ENCODE data around the gene KCNJ2.

Gene KCNJ2

DNA sequence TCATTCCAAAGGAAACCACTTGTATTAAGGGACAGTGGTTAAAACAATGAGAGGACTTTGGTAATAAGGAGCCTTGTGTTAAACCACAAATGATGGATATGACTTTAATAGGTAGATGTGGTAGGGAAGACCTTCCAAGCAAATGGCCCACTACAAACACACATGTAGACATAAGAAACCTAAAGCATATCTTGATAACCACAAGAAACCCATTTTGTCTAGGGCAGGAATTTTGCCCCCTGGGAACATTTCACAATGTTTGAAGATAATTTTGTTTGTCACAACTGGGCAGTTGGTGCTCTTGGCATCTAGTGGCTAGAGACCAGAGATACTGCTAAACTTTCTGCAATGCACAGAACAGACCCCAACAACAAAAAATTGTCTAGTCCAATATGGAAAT lies 25.8 kb downstream of the KCNJ2 start:
- Histone ChIP-seq H3K4me1 (no peaks in the 10 kb centered on the region), H3K4me3 (ENCODE audit: low read depth, low read length) (no peak overlapping the region), H3K36me3 (no peaks in the 10 kb centered on the region), H3K27me3 (no peaks in the 10 kb centered on the region; the same call in 1 of the 2 replicates), H3K9me3 (no peaks in the 10 kb centered on the region)
- DNase-seq: no peak
- no peak for TF ChIP-seq CTCF (IDR thresholded peaks at IDR 0.05; ENCODE audit: low read depth, low read length)

DNA sequence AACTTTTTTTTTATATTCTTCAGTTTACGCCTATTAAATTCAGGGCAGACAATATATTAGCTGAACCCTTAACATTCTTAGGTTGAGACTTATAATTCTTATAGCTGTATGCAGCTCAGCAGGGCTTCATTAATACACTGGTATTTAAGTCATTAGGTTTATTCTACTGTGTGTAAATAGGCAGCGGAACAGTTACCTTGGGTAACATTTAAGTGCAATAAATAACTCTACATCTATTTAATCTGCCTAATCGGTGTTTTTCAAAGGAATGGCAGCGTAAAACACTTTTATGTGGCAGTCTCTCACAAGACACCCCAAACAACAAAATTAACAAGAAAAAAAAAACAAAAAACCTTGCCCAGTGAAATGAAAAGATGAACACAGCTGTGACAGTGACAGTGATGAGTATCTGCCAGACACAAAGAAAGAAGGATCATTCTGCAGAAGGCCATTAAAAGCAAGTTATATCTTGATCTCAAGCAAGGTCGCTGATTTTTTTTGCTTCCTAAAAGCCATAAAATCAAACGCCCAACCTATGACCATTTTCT lies 32.6 kb downstream of the KCNJ2 start:
- Histone ChIP-seq H3K27me3 (no peaks in the 10 kb centered on the region; the same call in 1 of the 2 replicates), H3K36me3 (no peaks in the 10 kb centered on the region), H3K9me3 (no peaks in the 10 kb centered on the region), H3K4me3 (ENCODE audit: low read depth, low read length) (no peak overlapping the region), H3K4me1 (no peaks in the 10 kb centered on the region)
- TF ChIP-seq CTCF (IDR thresholded peaks at IDR 0.05; ENCODE audit: low read depth, low read length): no peak
- DNase-seq: no peak

DNA sequence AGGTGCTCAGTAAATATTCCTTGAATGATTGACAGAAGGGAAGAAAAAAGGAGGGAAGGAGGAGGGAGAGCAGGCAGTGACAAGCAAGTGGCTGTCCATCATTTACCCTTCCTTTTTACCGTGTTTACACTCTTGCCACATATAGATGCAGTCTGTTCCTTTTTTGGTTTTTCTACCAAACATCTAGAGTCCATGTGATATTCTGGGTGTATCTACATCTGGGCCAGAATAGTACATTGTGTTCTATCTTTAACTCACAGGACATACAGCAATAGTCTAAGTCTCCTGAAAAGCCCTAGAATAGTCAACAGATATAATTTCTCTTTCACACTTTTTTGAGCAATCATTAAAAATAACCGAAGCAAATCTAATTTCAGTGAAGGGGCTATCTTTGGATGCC lies 33.5 kb downstream of the KCNJ2 start:
- Histone ChIP-seq H3K36me3 (no peaks in the 10 kb centered on the region), H3K4me3 (ENCODE audit: low read depth, low read length) (no peak overlapping the region), H3K4me1 (no peaks in the 10 kb centered on the region), H3K27me3 (no peaks in the 10 kb centered on the region; the same call in 1 of the 2 replicates), H3K9me3 (no peaks in the 10 kb centered on the region)
- DNase-seq: no peak
- TF ChIP-seq CTCF (IDR thresholded peaks at IDR 0.05; ENCODE audit: low read depth, low read length): no peak

DNA sequence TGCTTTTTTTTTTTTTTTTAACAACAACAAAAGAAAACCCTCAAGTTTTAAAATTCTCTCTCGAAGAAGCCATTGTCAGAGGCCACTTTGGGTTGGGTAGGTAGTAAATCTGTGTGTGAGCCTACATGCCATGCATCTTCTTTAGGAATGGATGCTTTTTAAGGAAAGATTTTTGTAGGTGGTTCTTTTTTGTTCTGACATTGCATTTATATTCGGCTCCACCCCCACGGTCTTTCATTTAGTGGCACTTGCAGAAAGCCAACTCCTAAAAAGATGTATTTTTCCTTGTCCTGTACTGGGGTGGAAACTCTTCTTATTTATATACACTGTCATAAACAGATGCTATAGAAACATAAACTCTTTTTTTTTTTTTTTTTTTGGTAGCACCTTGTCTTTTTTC lies 35.1 kb downstream of the KCNJ2 start:
- no peaks in the 10 kb centered on the region for H3K36me3 ChIP-seq
- H3K4me3 ChIP-seq (ENCODE audit: low read depth, low read length): no peak overlapping the region
- no peaks in the 10 kb centered on the region; the same call in 1 of the 2 replicates for H3K27me3 ChIP-seq
- TF ChIP-seq CTCF (IDR thresholded peaks at IDR 0.05; ENCODE audit: low read depth, low read length): no peak
- DNase-seq: no peak
- no peaks in the 10 kb centered on the region for H3K9me3 ChIP-seq
- H3K4me1 ChIP-seq: no peaks in the 10 kb centered on the region

GRCh38 chr17:70205401-70205800 lies 36.1 kb downstream of the KCNJ2 start:
- no peaks in the 10 kb centered on the region for H3K4me1 ChIP-seq
- no peak overlapping the region for H3K4me3 ChIP-seq (ENCODE audit: low read depth, low read length)
- no peaks in the 10 kb centered on the region for H3K36me3 ChIP-seq
- DNase-seq: no peak
- no peaks in the 10 kb centered on the region; the same call in 1 of the 2 replicates for H3K27me3 ChIP-seq
- TF ChIP-seq CTCF (IDR thresholded peaks at IDR 0.05; ENCODE audit: low read depth, low read length): no peak
- H3K9me3 ChIP-seq: no peaks in the 10 kb centered on the region

DNA sequence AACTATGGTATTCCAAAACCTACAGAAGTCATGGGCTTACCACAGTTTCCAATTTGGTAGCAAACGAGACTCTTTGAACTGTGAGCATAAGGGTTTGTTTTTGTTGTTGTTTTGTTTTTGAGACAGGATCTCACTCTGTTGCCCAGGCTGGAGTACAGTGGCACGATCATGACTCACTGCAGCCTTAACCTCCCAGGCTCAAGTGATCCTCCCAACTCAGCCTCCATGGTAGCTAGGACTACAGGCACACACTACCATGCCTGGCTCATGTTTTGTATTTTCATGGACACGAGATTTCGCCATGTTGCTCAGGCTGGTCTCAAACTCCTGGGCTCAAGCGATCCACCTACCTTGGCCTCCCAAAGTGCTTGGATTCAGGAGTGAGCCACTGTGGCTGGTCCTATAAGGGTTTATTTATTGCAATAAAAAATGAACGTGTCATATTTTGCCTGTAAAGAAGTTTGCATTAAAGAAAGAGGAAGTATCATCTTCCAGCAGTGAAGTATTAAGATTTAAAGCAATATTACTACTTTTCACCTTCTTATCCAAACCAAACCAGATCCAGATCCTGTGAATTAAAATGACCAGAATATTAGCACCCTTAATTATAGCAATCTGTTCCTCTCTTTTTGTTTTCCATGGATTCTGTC lies 37.2 kb downstream of the KCNJ2 start:
- H3K36me3 ChIP-seq: no peaks in the 10 kb centered on the region
- H3K27me3 ChIP-seq: no peaks in the 10 kb centered on the region; the same call in 1 of the 2 replicates
- no peaks in the 10 kb centered on the region for H3K4me1 ChIP-seq
- H3K4me3 ChIP-seq (ENCODE audit: low read depth, low read length): no peak overlapping the region
- no peak for DNase-seq
- no peak for TF ChIP-seq CTCF (IDR thresholded peaks at IDR 0.05; ENCODE audit: low read depth, low read length)
- H3K9me3 ChIP-seq: no peaks in the 10 kb centered on the region
